NCI-H1417 (cell line): ENCODE results near the gene ZNF507.
"Not testable (repeated sequence)": the region's sequence is repeated elsewhere in the genome, so short reads cannot be mapped to it uniquely, and the experiment has no call there.

Source experiments
- DNase-seq, 3 experiments: peaks; one replicate each; lab custom pipeline; 2025; lab: John Stamatoyannopoulos, UW

ZNF507 gene

DNA sequence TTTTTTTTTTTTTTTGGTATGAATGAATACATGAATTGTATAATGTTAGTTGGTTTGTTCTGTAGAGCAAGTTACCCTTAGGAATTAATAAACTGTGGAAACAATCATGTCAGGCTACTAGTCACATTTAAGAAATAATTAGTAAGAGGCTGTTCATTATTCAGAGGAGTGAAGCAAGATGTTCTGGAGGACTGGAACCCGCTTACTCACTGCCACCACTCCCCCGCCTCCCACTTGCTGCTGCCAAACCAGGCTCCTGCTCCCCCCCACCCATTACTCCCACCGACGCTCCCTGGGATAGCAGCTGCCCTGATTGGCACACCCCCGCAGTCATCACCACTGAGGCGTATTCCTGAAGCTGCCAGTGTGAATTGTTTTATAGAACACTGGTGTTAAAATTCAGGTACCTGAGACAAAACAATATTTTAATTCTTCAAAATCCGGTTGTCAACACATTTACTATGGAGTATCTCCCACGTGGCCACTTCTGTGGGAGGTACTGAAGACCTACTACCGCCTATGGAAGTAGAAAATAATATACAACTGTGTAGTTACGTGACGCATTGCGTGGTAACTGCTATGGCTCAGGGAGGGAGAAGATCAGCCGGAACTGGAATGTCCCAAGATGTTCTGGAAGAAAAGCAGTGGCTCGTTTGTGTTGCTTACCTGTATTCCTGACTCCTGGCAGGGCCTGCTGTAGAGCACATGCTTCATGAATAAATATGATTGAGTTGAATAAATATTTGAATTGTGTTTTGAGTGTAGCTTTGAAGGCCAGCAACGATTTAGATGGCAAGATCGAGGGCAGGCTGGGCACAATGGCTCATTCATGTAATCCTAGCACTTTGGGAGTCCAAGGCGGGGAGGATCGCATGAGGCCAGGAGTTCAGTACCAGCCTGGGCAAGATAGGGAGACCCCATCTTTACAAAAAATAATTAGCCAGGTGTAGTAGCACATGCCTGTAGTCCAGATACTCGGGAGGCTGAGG, 61.9 kb downstream of the ZNF507 start:
- no peak for DNase-seq

DNA sequence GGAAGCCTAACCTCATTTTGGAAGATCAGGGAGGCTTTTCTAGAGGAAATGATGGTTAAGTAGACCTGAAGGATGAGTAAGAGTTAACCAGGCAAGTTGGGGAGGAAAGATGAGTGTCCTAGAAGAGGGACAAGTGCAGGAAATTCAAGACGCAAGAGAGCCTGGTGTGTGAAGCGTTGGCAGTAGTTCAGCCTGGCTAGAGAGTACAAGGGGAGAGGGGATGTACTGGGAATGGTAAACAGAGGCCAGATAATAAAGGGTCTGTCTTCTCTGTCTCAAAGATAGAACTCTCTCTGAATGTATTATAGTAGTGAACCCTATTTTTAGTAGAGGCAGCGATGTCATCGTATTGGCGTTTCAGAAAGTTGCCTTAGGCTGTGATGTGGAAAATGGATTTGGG, 69.8 kb downstream of the ZNF507 start:
- DNase-seq = no peak

DNA sequence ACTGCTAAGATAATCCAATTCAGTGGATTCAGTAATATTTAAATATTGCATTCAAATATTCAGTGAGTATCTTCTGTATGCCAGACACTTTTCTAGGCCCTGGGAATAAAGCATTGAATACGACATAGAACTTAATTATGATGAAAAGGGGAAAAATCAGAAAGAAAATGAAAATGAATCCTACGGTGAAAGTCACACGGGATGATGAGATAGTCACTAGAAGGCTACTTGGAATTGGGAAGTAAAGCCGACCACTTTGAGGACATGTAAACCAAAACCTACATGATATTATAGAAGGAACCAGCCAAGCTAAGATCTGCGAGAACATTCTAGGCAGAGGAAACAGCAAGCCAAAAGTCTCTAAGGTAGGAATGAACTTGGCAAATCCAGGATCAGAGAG, 70.3 kb downstream of the ZNF507 start:
- no peak for DNase-seq

DNA sequence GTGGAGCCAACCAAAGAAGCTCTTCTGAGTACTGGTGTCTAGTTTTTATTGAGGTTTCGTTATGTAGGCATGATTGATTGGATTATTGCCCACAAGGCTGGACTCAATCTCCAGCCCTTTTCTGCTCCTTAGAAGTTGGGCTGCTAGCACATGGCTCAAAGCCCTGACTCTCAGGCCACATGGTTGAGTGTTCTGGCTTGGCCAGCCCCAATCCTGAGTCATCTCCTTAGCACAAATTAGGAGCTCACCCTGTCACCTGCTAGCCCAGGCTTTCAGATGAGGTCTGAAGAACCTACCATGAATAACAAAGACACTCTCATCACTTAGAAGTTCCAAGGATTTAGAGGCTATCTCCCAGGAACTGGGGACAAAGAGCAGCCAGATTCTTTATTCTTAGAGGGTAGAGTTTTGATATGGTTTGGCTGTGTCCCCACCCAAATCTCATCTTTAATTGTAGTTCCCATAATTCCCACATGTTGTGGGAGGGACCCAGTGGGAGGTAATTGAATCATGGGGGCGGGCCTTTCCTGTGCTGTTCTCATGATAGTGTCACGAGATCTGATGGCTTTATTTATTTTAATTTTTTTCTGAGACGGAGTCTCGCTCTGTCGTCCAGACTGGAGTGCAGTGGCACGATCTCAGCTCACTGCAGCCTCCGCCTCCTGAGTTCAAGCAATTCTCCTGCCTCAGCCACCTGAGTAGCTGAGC, 71.5 kb downstream of the ZNF507 start:
- DNase-seq = no peak

- no peak for DNase-seq
Observed at GRCh38 chr19:32418155-32418554, 72.7 kb downstream of the ZNF507 start.

GRCh38 chr19:32421589-32422361, 76.4 kb downstream of the ZNF507 start:
- no peak for DNase-seq

- no peak for DNase-seq
Observed at GRCh38 chr19:32422435-32422834, 77.0 kb downstream of the ZNF507 start.

- not testable (repeated sequence) for DNase-seq
Observed at GRCh38 chr19:32423944-32424343, 78.5 kb downstream of the ZNF507 start.

- no peak for DNase-seq
Observed at GRCh38 chr19:32427536-32427935, 82.1 kb downstream of the ZNF507 start.

- no peak for DNase-seq
Observed at GRCh38 chr19:32436692-32437091, 91.3 kb downstream of the ZNF507 start.

- no peak for DNase-seq
Observed at GRCh38 chr19:32437096-32437495, 91.7 kb downstream of the ZNF507 start.
